ENCODE measurements around the gene FBN1.

The FBN1 gene

DNA sequence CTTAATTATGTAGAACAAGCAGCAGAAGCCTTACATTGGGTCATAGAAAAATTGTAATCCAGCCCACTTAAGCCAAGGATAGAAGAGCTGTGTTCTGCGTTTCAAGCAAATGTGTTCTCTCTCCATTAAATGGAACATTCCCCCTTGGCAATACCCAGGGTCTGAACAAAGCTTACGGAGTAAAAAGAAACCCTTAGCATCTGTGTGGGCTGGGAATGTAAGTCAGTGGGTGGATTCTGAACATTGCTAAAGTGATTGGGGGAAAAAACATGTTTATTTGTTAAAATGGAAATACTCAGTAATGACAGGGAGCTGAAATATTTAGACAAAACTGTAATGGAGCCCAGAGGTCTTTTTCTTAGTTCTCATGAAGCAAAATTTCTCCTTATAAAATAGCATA is 166.9 kb downstream of the FBN1 start:
- ChIA-PET CTCF (interaction anchor here (0.9 to 1.4 kb wide), 2 partner anchors 38 to 120 kb away, joined by 3 to 5 read pairs; no protein-coding TSS in a partner anchor), POLR2A (no interaction called here)
- no peak for DNase-seq (ENCODE audit: low read depth, low spot score)
- no peak overlapping the region for H3K4me3 ChIP-seq (ENCODE audit: low read depth, low read length)
- TF ChIP-seq CTCF (IDR thresholded peaks at IDR 0.05; ENCODE audit: insufficient read depth, low read length, missing control alignments): no peak

GRCh38 chr15:48477795-48478360 is 167.6 kb downstream of the FBN1 start:
- no peak for DNase-seq (ENCODE audit: low read depth, low spot score)
- no peak overlapping the region for H3K4me3 ChIP-seq (ENCODE audit: low read depth, low read length)
- CTCF ChIA-PET: interaction anchor here (0.9 to 1.4 kb wide), 2 partner anchors 37 to 119 kb away, joined by 3 to 5 read pairs; no protein-coding TSS in a partner anchor
- TF ChIP-seq CTCF (IDR thresholded peaks at IDR 0.05; ENCODE audit: insufficient read depth, low read length, missing control alignments): no peak
- POLR2A ChIA-PET: no interaction called here

DNA sequence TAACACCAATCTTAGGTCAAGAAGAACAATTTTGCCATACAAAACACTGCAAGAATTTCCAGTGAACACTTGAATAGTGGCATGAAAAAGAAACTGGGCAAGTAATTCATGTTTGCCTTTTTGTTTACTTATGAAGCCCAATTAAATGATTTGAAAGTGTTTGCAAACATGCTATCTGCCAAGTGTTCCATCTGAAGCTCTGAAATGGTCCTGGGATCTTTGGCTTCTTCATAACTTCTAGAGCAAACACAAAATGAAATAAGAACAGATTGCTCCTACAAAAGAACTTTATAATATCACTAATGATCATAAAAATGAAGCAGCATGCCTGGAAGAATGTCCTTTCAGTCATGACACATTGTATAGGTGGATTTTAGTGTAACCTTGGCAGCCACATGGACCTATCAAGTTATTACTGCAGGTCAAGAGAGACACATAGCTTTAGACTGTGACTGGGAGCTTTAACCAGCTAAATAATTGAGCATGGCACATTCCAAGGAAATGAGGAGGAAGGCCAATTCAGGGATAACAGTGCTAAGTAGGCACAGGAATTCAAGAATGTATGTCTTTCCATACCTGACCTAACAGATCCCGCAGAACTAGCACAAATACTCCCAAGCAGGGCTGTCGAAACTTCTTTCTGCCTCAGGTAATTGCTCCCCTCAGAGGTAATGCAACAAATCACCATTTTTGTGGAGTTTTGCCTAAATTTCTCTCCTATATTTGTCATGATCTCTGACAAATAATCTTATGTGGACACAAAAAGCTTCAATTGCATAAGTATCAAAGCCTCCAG is 169.7 kb downstream of the FBN1 start:
- H3K4me3 ChIP-seq (ENCODE audit: low read depth, low read length): no peak overlapping the region
- DNase-seq (ENCODE audit: low read depth, low spot score): no peak
- no peak for TF ChIP-seq CTCF (IDR thresholded peaks at IDR 0.05; ENCODE audit: insufficient read depth, low read length, missing control alignments)
- ChIA-PET CTCF (interaction anchor here (0.8 to 1.0 kb wide), 2 partner anchors 13 to 124 kb away, joined by 3 read pairs; no protein-coding TSS in a partner anchor), POLR2A (no interaction called here)

- DNase-seq (ENCODE audit: low read depth, low spot score): no peak
- CTCF ChIA-PET: no interaction called here
- TF ChIP-seq CTCF (IDR thresholded peaks at IDR 0.05; ENCODE audit: insufficient read depth, low read length, missing control alignments): no peak
- POLR2A ChIA-PET: interaction anchor here (1.0 kb wide), 1 partner anchor 14 kb away, joined by 3 read pairs; no protein-coding TSS in a partner anchor
- no peak overlapping the region for H3K4me3 ChIP-seq (ENCODE audit: low read depth, low read length)
Observed at GRCh38 chr15:48473667-48474066, 171.8 kb downstream of the FBN1 start.

- no peak overlapping the region for H3K4me3 ChIP-seq (ENCODE audit: low read depth, low read length)
- ChIA-PET POLR2A (no interaction called here), CTCF (interaction anchor here (1.1 kb wide), 1 partner anchor 120 kb away, joined by 3 read pairs; no protein-coding TSS in a partner anchor)
Observed at GRCh38 chr15:48472756-48473155, 172.8 kb downstream of the FBN1 start.

More at GRCh38 chr15:48472756-48473155, 172.8 kb downstream of the FBN1 start:
- no peak for DNase-seq (ENCODE audit: low read depth, low spot score)
- TF ChIP-seq CTCF (IDR thresholded peaks at IDR 0.05; ENCODE audit: insufficient read depth, low read length, missing control alignments): no peak

Data from AG04449 (cell line).